ENCODE results near the gene SMYD5.

Gene SMYD5

GRCh38 chr2:73232403-73233153 is 18.5 kb downstream of the SMYD5 start:
- no peaks in the 10 kb centered on the region for H3K9me3 ChIP-seq (ENCODE audit: low read depth, low read length)
- peak overlapping the region; percentile 94 for H3K4me3 ChIP-seq
- DNase-seq (ENCODE audit: low read depth, low spot score): no peak
- H3K36me3 ChIP-seq (ENCODE audit: insufficient read depth, low read length): peaks cover 23% of the 10 kb centered on the region
- H3K9ac ChIP-seq (ENCODE audit: insufficient read length): peak overlapping the region; percentile 76
- H3K27ac ChIP-seq: no peak overlapping the region
- TF ChIP-seq FOXP2 (optimal IDR thresholded peaks at IDR 0.05; ENCODE audit: control extremely low read depth, extremely low read length, insufficient read depth) (no peak), EZH2 (IDR thresholded peaks at IDR 0.05) (no peak), POLR2AphosphoS5 (IDR thresholded peaks at IDR 0.05; ENCODE audit: borderline replicate concordance, low read depth, low read length) (no peak)

GRCh38 chr2:73233154-73233931 is 19.3 kb downstream of the SMYD5 start, which contains the start of gene PRADC1:
PRADC1 (minus strand) TSS chr2:73233239; CDS start chr2:73233160, 79 bp downstream.
- Histone ChIP-seq H3K9me3 (ENCODE audit: low read depth, low read length) (no peaks in the 10 kb centered on the region), H3K4me3 (peak within 1 kb of the TSS; percentile 94), H3K36me3 (ENCODE audit: insufficient read depth, low read length) (peaks cover 28% of the 10 kb centered on the region), H3K27ac (peak within 1 kb of the TSS; percentile 89), H3K9ac (ENCODE audit: insufficient read length) (peak within 1 kb of the TSS; percentile 76)
- TF ChIP-seq POLR2AphosphoS5 (IDR thresholded peaks at IDR 0.05; ENCODE audit: borderline replicate concordance, low read depth, low read length) (peak; percentile 72), FOXP2 (optimal IDR thresholded peaks at IDR 0.05; ENCODE audit: control extremely low read depth, extremely low read length, insufficient read depth) (no peak), EZH2 (IDR thresholded peaks at IDR 0.05) (no peak)
- peak; percentile 92 for DNase-seq (ENCODE audit: low read depth, low spot score)

- H3K27ac ChIP-seq: peak within 1 kb of the TSS; percentile 89
- no peak for TF ChIP-seq FOXP2 (optimal IDR thresholded peaks at IDR 0.05; ENCODE audit: control extremely low read depth, extremely low read length, insufficient read depth)
- peak; percentile 97 for TF ChIP-seq POLR2AphosphoS5 (IDR thresholded peaks at IDR 0.05; ENCODE audit: borderline replicate concordance, low read depth, low read length)
- TF ChIP-seq EZH2 (IDR thresholded peaks at IDR 0.05): no peak
- peaks cover 36% of the 10 kb centered on the region for H3K36me3 ChIP-seq (ENCODE audit: insufficient read depth, low read length)
- H3K4me3 ChIP-seq: peak within 1 kb of the TSS; percentile 94
- peak within 1 kb of the TSS; percentile 99 for H3K9ac ChIP-seq (ENCODE audit: insufficient read length)
- H3K9me3 ChIP-seq (ENCODE audit: low read depth, low read length): no peaks in the 10 kb centered on the region
- peak; percentile 84 for DNase-seq (ENCODE audit: low read depth, low spot score)
These were observed 20.1 kb downstream of the SMYD5 start, which contains the start of gene CCT7 for GRCh38 chr2:73233932-73234832. CCT7 (plus strand) TSS chr2:73234308; CDS start chr2:73234379, 71 bp downstream.

GRCh38 chr2:73235315-73236028 is 21.4 kb downstream of the SMYD5 start:
- Histone ChIP-seq H3K36me3 (ENCODE audit: insufficient read depth, low read length) (peaks cover 49% of the 10 kb centered on the region), H3K27ac (peak overlapping the region; percentile 89), H3K4me3 (peak overlapping the region; percentile 94), H3K9me3 (ENCODE audit: low read depth, low read length) (no peaks in the 10 kb centered on the region), H3K9ac (ENCODE audit: insufficient read length) (peak overlapping the region; percentile 99)
- TF ChIP-seq POLR2AphosphoS5 (IDR thresholded peaks at IDR 0.05; ENCODE audit: borderline replicate concordance, low read depth, low read length) (no peak), FOXP2 (optimal IDR thresholded peaks at IDR 0.05; ENCODE audit: control extremely low read depth, extremely low read length, insufficient read depth) (no peak), EZH2 (IDR thresholded peaks at IDR 0.05) (no peak)
- no peak for DNase-seq (ENCODE audit: low read depth, low spot score)

GRCh38 chr2:73237168-73237567 is 23.1 kb downstream of the SMYD5 start:
- peaks cover 65% of the 10 kb centered on the region for H3K36me3 ChIP-seq (ENCODE audit: insufficient read depth, low read length)
- H3K9ac ChIP-seq (ENCODE audit: insufficient read length): peak overlapping the region; percentile 19
- H3K9me3 ChIP-seq (ENCODE audit: low read depth, low read length): no peaks in the 10 kb centered on the region
- no peak for DNase-seq (ENCODE audit: low read depth, low spot score)
- TF ChIP-seq EZH2 (IDR thresholded peaks at IDR 0.05) (no peak), FOXP2 (optimal IDR thresholded peaks at IDR 0.05; ENCODE audit: control extremely low read depth, extremely low read length, insufficient read depth) (no peak), POLR2AphosphoS5 (IDR thresholded peaks at IDR 0.05; ENCODE audit: borderline replicate concordance, low read depth, low read length) (no peak)
- H3K4me3 ChIP-seq: peak overlapping the region; percentile 94; the same call in 1 of the 2 replicates
- no peak overlapping the region for H3K27ac ChIP-seq

GRCh38 chr2:73238149-73238548 is 24.1 kb downstream of the SMYD5 start:
- H3K27ac ChIP-seq: peak overlapping the region; percentile 17; the same call in 1 of the 2 replicates
- peak overlapping the region; percentile 21 for H3K9ac ChIP-seq (ENCODE audit: insufficient read length)
- H3K36me3 ChIP-seq (ENCODE audit: insufficient read depth, low read length): peaks cover 74% of the 10 kb centered on the region
- no peak for DNase-seq (ENCODE audit: low read depth, low spot score)
- H3K9me3 ChIP-seq (ENCODE audit: low read depth, low read length): no peaks in the 10 kb centered on the region
- TF ChIP-seq POLR2AphosphoS5 (IDR thresholded peaks at IDR 0.05; ENCODE audit: borderline replicate concordance, low read depth, low read length) (no peak), EZH2 (IDR thresholded peaks at IDR 0.05) (no peak), FOXP2 (optimal IDR thresholded peaks at IDR 0.05; ENCODE audit: control extremely low read depth, extremely low read length, insufficient read depth) (no peak)
- H3K4me3 ChIP-seq: no peak overlapping the region

GRCh38 chr2:73238976-73239375 is 24.9 kb downstream of the SMYD5 start:
- Histone ChIP-seq H3K9me3 (ENCODE audit: low read depth, low read length) (no peaks in the 10 kb centered on the region), H3K9ac (ENCODE audit: insufficient read length) (peak overlapping the region; percentile 26), H3K36me3 (ENCODE audit: insufficient read depth, low read length) (peaks cover 82% of the 10 kb centered on the region), H3K27ac (no peak overlapping the region), H3K4me3 (no peak overlapping the region)
- no peak for TF ChIP-seq EZH2 (IDR thresholded peaks at IDR 0.05)
- 0 out of 2 replicates have a peak, but pooled peaks have one; percentile 23 for TF ChIP-seq POLR2AphosphoS5 (IDR thresholded peaks at IDR 0.05; ENCODE audit: borderline replicate concordance, low read depth, low read length)
- DNase-seq (ENCODE audit: low read depth, low spot score): no peak

Data from SK-N-MC (cell line).